NCI-H1105 treated with DMSO at 0.1 percent for 48 hours (cell line): ENCODE measurements around the gene ZMYM2.

Source experiments
- DNase-seq: peaks from one replicate; lab custom pipeline; 2025; lab: John Stamatoyannopoulos, UW

The ZMYM2 gene

DNA sequence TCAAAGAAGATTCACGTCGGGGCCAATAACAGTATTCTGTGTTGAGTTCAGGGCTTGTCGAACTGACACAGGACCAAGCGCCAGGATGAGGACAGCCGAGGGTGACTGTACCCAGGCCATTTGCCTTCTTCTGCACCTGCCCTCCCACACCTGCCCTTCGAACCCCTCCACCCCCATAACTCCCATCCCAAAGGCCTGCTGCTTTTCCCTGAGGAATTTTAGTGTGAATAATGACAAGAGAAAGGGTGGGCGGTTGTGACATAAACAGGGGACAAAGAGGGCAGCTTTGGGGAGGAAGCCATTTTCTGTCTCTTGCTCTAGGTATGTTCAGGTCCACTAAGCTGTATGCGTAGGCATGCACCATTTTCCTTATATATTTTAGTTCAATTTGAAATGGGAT is 176.2 kb downstream of the ZMYM2 start:
- DNase-seq = no peak

DNA sequence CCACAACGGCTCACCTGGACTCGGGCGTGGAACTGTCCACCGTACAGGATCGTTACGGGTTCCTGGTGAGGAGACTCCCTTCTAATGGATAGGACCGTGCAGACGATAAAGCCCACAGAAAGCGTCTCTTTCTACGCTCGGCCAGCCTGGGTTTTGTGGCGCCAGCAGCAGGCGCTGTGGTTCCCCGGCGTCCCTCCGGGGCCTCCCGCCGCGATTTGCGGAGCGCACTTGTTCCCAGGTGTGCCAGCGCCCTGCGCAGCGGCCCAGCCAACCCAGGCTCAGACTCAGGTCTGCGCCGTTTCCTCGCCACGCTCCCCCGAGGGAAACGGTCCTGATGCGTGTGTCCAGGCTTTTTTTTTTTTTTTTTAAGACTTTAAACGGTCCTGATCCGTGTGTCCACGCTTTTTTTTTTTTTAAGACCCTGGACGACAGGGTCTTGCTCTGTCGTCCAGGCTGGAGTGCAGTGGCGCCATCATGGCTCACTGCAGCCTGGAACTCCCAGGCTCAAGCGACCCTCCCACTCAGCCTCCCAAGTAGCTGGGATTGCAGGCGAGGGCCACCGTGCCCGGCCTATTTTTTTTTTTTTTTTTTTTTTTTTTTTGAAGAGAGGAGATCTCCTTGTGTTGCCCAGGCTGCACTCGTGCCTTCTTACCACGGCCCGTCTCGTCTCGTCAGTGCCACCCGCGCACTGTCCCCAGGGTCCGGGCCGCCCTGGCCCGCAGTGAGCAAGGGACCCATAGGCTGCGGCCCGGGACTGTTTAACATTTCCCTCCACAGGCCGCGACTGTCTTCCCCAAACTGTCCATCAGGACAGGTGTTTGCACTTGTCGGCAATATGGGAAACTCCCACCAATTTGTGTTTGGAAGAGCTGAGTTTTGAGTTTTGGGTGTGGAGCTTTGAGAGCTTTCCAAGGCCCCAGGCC is 178.5 kb downstream of the ZMYM2 start:
- DNase-seq = no peak

DNA sequence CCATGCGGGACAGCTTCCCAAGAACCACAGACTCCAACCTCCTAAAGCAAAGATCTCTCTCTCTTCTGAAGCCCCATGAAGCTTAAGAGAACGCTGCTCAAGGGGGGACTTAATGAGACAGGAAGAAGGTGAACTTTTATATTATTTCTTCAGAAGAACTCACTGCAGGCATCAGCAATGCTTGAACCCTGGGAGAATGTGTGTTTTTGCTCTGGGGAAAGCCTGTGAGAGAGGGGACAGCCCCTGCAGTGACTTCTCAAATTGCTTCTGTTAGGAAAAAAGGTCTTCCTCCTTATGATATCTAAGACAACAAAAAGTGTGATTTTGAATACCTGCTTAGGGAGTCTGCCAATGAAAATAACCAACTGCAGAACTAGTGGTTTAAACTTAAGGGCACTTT is 179.3 kb downstream of the ZMYM2 start:
- DNase-seq = no peak

DNA sequence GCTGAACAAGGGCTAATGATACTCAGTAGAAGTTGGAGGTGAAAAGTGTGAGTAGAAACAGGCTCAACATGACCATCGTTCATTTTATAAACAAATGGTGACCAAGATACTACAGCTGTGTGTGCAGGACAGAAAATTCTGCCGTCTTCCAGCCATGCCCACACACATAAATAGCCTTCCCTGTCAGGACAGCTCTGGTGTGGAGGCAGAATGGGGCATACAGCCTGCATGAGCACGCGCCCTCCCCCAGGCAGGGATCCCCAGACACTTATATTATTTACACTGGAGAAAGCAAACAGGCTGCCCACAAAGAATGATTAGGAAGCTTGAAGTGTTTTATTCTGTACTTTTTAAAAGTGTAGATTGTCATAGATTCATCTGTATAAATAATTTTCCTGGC is 182.0 kb downstream of the ZMYM2 start:
- no peak for DNase-seq
